Esophagus squamous epithelium (tissue), 4 donors: Measurements from ENCODE around the gene CTNNA1.

ENCODE experiments used
- CTCF ChIP-seq, 6 experiments: fragments of 450-650 bp in 4 of 6; fragments of 200-600 bp in 2 of 6; sonication (generic) in 2 of 6; IDR thresholded peaks; one replicate each; pipeline ENCODE4 v1.5.1; 2016 to 2019; ENCODE audit warnings: antibody characterized with exemption in 6 of 6, mild to moderate bottlenecking in 4 of 6, moderate library complexity in 4 of 6
- POLR2A ChIP-seq, 4 donors: fragments of 450-650 bp; IDR thresholded peaks; one replicate each; pipeline ENCODE4 v1.6.1; 2017; ENCODE audit warnings: antibody characterized with exemption in 4 of 4, mild to moderate bottlenecking in 4 of 4, moderate library complexity in 3 of 4

- no peak for TF ChIP-seq CTCF (IDR thresholded peaks at IDR 0.05)
- no peak for TF ChIP-seq POLR2A (IDR thresholded peaks at IDR 0.05)
Measured at GRCh38 chr5:138828556-138828955, 75.3 kb downstream of the CTNNA1 start.
